Lower leg skin (tissue), 3 donors: ENCODE results near the gene DMKN.

Experiments used
- CTCF ChIP-seq, 3 donors: fragments of 450-650 bp; IDR thresholded peaks; one replicate each; pipeline ENCODE4 v1.5.1; 2016; ENCODE audit warnings: antibody characterized with exemption in 3 of 3, mild to moderate bottlenecking in 3 of 3, moderate library complexity in 2 of 3
- POLR2A ChIP-seq, 2 donors: fragments of 450-650 bp; IDR thresholded peaks; one replicate each; pipeline ENCODE4 v1.6.1; 2016 to 2017; ENCODE audit warnings: antibody characterized with exemption in 2 of 2, mild to moderate bottlenecking in 1 of 2, moderate library complexity in 1 of 2

- TF ChIP-seq CTCF (IDR thresholded peaks at IDR 0.05): no peak
- no peak for TF ChIP-seq POLR2A (IDR thresholded peaks at IDR 0.05)
Measured at GRCh38 chr19:35546532-35546931, 33.1 kb upstream of the DMKN start.
